Measurements from ENCODE around the gene RAB3C.
"Not testable (repeated sequence)": the region's sequence is repeated elsewhere in the genome, so short reads cannot be mapped to it uniquely, and the experiment has no call there.

The RAB3C gene

GRCh38 chr5:58680503-58680902 is 97.6 kb downstream of the RAB3C start:
- DNase-seq, result no peak

GRCh38 chr5:58681943-58682342 is 99.1 kb downstream of the RAB3C start:
- no peak for DNase-seq

- no peak for DNase-seq
These were observed 100.7 kb downstream of the RAB3C start for GRCh38 chr5:58683567-58683966.

GRCh38 chr5:58687079-58687478 is 104.2 kb downstream of the RAB3C start:
- DNase-seq, result no peak

- DNase-seq, result no peak
These were observed 104.7 kb downstream of the RAB3C start for GRCh38 chr5:58687595-58687994.

GRCh38 chr5:58699088-58699761 is 116.3 kb downstream of the RAB3C start:
- not testable (repeated sequence) for DNase-seq

GRCh38 chr5:58699762-58700118 is 116.9 kb downstream of the RAB3C start:
- DNase-seq, result no peak

- no peak for DNase-seq
These were observed 121.2 kb downstream of the RAB3C start for GRCh38 chr5:58703925-58704555.

GRCh38 chr5:58706736-58707135 is 123.9 kb downstream of the RAB3C start:
- DNase-seq, result no peak

GRCh38 chr5:58708456-58708855 is 125.6 kb downstream of the RAB3C start:
- no peak for DNase-seq

- not testable (repeated sequence) for DNase-seq
These were observed 127.5 kb downstream of the RAB3C start for GRCh38 chr5:58710425-58710824.

- no peak for DNase-seq
These were observed 128.0 kb downstream of the RAB3C start for GRCh38 chr5:58710871-58711270.

- DNase-seq, result no peak
These were observed 129.1 kb downstream of the RAB3C start for GRCh38 chr5:58711965-58712364.

- DNase-seq, result no peak
These were observed 131.2 kb downstream of the RAB3C start for GRCh38 chr5:58714046-58714445.

GRCh38 chr5:58715997-58716656 is 133.3 kb downstream of the RAB3C start:
- no peak for DNase-seq

GRCh38 chr5:58716713-58717112 is 133.8 kb downstream of the RAB3C start:
- DNase-seq, result no peak

- no peak for DNase-seq
These were observed 134.6 kb downstream of the RAB3C start for GRCh38 chr5:58717303-58718007.

GRCh38 chr5:58718269-58718978 is 135.5 kb downstream of the RAB3C start:
- DNase-seq, result no peak

- no peak for DNase-seq
These were observed 139.3 kb downstream of the RAB3C start for GRCh38 chr5:58722160-58722559.

GRCh38 chr5:58724992-58725391 is 142.1 kb downstream of the RAB3C start:
- no peak for DNase-seq

GRCh38 chr5:58731641-58732040 is 148.8 kb downstream of the RAB3C start:
- DNase-seq, result no peak

- no peak for DNase-seq
These were observed 152.8 kb downstream of the RAB3C start for GRCh38 chr5:58735637-58736036.

- no peak for DNase-seq
These were observed 153.3 kb downstream of the RAB3C start for GRCh38 chr5:58736214-58736613.
